GM12874 (cell line): ENCODE data around the gene IRS1.

ENCODE experiments used
- TF ChIP-seq, protein P1 (sequence below): IDR thresholded peaks from 2 replicates; pipeline ENCODE4 v1.5.1; 2011; ENCODE audit warnings: low read depth, mild to moderate bottlenecking, control low read depth, low read length, moderate library complexity; ENCODE audit not compliant: insufficient read depth

Gene IRS1

DNA sequence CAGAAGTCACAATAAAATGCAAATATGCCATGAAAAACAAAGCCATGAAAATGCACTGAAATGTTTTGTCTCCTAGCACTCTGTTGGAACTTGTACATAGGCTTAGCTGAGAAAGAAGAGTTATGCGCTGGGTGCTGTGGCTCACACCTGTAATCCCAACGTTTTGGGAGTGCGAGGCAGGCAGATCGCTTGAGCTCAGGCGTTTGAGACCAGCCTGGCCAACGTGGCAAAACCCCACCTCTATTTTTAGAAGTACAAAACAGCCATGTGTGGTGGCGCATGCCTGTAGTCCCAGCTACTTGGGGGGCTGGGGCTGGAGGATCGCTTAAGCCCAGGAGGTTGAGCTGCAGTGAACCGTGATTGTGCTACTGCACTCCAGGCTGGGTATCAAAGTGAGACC is 39.9 kb downstream of the IRS1 start:
- TF ChIP-seq, protein P1, sequence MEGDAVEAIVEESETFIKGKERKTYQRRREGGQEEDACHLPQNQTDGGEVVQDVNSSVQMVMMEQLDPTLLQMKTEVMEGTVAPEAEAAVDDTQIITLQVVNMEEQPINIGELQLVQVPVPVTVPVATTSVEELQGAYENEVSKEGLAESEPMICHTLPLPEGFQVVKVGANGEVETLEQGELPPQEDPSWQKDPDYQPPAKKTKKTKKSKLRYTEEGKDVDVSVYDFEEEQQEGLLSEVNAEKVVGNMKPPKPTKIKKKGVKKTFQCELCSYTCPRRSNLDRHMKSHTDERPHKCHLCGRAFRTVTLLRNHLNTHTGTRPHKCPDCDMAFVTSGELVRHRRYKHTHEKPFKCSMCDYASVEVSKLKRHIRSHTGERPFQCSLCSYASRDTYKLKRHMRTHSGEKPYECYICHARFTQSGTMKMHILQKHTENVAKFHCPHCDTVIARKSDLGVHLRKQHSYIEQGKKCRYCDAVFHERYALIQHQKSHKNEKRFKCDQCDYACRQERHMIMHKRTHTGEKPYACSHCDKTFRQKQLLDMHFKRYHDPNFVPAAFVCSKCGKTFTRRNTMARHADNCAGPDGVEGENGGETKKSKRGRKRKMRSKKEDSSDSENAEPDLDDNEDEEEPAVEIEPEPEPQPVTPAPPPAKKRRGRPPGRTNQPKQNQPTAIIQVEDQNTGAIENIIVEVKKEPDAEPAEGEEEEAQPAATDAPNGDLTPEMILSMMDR, result no peak

DNA sequence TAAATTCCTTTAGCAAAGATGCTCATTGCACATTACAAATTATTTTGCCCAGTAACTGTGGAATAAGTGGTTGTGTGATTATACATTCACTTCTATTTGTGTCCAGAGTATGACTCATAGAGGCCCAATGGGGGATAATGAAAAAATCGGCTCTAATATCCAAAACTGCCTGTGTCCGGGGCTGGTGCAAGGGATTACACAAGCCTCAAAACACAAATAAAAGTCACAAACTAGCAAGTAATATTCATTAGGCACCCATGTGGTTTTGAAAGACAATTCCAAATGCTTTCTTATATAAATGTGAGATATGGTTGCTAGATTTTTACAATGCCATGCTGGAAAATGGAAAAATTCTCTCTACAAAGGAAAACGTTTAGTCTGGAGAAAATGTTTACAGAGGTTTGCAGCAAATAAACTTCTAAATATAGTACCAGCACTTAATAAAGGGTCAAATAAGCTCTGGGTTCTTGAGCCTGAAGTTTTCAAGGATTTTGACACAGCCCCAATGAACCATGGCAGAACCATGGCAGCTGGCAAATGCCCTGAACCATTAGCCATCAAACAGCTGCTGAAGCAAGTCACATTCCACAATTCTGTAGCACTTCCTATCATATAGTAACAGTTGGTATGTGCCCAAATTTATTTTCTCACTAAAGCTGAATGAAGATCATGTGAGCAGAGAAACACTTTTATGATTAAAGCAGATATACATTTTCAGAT is 40.5 kb downstream of the IRS1 start:
- TF ChIP-seq, protein P1, result no peak

DNA sequence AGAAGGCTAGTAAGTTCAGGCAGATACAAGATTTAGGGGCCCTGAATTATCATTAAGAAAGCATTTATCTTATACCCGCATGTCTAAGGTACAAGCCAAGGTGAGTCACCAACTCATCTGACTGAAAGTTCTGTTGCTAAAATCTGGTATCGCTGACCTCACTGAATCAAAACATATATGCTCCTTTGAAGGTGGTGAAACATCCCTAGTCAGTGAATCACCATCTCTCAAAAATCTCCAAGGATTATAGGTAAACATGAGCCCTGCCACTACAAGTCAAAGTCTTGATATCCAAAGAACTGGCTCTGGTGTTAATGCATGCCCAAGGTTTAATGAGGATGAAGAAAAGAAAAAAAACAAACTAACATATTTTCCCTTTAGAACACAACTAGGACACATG is 43.5 kb downstream of the IRS1 start:
- TF ChIP-seq, protein P1, result no peak

DNA sequence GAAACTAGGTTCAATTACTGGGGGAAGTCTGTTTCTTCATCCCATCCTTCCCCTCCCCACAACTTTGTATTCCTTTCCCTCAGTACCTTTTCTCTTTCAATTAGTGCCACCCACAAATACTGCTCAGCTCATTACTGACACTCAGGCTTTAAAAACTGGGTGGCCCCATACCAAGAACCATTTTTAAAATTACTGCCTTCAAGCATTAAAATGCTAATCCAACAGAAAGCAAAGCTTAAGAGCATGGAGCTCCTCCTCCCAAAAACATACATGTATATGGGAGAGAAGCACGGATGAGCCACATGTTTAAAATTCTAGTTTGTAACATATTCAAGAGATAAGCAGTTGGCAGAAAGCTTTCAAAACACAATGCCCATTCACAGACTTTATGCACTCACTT is 44.0 kb downstream of the IRS1 start:
- TF ChIP-seq, protein P1, result no peak

DNA sequence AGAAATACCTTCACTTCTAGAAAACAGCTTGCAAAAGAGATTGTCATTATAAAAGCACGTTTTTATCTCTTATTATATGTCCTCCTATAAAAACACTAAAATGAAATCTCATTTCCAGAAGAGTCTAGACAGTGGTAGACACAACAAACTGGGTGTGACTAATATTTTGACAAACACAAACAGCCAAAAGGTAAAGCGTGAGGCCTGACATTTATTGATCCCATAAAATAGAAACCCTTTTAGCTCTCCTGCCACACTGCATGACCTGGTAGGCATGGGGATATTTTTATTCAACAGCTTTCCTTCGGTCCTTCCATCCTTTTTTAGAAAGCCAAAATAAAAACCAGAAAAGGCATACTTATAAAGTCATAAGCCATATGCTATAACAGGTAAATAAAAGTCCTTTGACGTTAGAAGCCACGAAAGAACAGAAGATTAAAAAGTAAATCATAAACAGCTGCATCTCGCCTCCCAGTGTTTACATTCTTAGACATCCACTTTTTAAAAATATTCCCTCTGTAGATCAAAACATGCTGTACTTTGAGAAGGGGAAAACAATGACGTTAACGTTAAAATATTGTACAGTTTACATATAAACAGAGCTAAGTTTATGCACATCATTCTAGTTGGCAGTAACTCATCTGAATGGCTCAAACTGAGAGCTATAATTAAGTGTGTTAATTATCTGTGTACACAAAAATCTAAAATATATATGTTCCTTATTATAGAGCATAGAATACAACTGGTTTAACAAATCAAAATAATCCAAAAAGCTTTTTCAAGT is 44.6 kb downstream of the IRS1 start:
- TF ChIP-seq, protein P1, result no peak

DNA sequence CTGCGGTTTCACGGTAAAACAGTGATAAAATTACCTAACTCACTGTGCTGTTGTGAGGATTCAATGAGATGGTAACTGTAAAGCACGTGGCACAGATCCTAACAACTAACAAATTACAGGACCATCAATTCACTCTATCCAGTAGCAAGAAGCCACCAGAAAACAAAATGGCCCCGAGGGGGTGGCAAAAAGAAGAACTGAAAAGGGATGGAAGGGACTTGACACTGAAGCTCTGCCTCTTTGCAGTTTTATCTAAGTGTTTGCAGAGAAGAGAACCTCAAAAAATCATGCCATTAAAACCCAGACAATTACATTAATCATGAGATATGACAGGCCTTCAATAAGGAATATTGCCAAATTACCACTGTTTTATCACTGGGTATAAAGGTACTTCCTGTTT is 46.7 kb downstream of the IRS1 start:
- TF ChIP-seq, protein P1, result no peak

DNA sequence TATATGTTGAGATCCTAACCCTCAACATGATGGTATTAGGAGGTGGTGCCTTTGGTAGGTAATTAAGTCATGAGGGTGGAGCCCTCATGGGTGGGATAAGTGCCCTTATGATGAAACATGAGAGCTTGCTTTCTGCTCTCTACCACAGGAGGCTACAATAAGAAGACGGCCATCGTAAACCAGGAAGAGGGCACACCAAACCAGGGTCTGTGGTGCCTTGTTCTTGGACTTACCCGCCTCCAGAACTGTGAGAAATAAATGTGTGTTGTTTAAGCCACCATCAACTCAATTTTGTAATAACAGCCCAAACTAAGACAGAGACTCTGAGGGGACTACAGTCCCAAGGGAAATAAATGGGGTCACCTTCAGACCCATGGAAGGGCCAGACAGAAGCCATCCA is 52.3 kb downstream of the IRS1 start:
- TF ChIP-seq, protein P1, result no peak
